CD8-positive, alpha-beta memory T cell (primary cell): ENCODE results near the gene CACNA1S. TPM values are rescaled to one million over a fixed set of nuclear protein-coding genes. Genes with fewer than 3 reads are reported as not detected.

Experiments
- polyA plus RNA-seq: library from polyadenylated mRNA; unstranded; fragments of 300-500 nt; fragmentation: Illumina TruSeq; gene quantifications from one replicate; pipeline ENCODE4 v1.2.3, GENCODE V29; 2021
- total RNA-seq, 2 experiments: library from RNA; stranded (reverse); gene quantifications; one replicate each; pipeline ENCODE4 v1.2.3, GENCODE V29; 2021

CACNA1S gene
- total and polyA plus RNA-seq, 3 experiments from 2014 or later = not detected

Other genes starting within 250 kb of the CACNA1S start
- gene GPR25, start 239.4 kb downstream of the CACNA1S start, total RNA-seq = under 1 TPM; 0.18 to 0.44 TPM
- gene GPR25, start 239.4 kb downstream of the CACNA1S start, polyA plus RNA-seq = 34.0 TPM
- gene INAVA, start 217.5 kb downstream of the CACNA1S start, total RNA-seq = under 1 TPM; 0.09 to 0.24 TPM
- 0.37 TPM for gene INAVA, start 217.5 kb downstream of the CACNA1S start, polyA plus RNA-seq
- gene KIF21B, start 88.7 kb downstream of the CACNA1S start, total RNA-seq = 10 to 100 TPM; 37.5 to 37.6 TPM
- gene KIF21B, start 88.7 kb downstream of the CACNA1S start, polyA plus RNA-seq = 9.9 TPM
- under 1 TPM in 1 of 2 experiments, not detected in 1; 0.22 TPM for gene ASCL5, start 14.8 kb upstream of the CACNA1S start, total RNA-seq
- gene ASCL5, start 14.8 kb upstream of the CACNA1S start, polyA plus RNA-seq = not detected
- 10 to 100 TPM; 16.3 to 17.1 TPM for gene TMEM9, start 42.0 kb upstream of the CACNA1S start, total RNA-seq
- 32.8 TPM for gene TMEM9, start 42.0 kb upstream of the CACNA1S start, polyA plus RNA-seq
- not detected for gene IGFN1, start 78.4 kb upstream of the CACNA1S start, total RNA-seq
- gene IGFN1, start 78.4 kb upstream of the CACNA1S start, polyA plus RNA-seq = not detected
- not detected for gene PKP1, start 171.1 kb upstream of the CACNA1S start, total RNA-seq
- not detected for gene PKP1, start 171.1 kb upstream of the CACNA1S start, polyA plus RNA-seq